SK-N-MC (cell line): ENCODE results near the gene SOCS2.

Experiments used
- EZH2 ChIP-seq: fragments of 200-600 bp; sonication (generic); IDR thresholded peaks from one replicate; pipeline ENCODE4 v1.6.1; 2017; ENCODE audit warnings: antibody characterized with exemption
- POLR2AphosphoS5 ChIP-seq: IDR thresholded peaks from 2 replicates; pipeline ENCODE4 v1.6.1; 2012; ENCODE audit warnings: mild to moderate bottlenecking, low read depth, low read length, borderline replicate concordance

DNA sequence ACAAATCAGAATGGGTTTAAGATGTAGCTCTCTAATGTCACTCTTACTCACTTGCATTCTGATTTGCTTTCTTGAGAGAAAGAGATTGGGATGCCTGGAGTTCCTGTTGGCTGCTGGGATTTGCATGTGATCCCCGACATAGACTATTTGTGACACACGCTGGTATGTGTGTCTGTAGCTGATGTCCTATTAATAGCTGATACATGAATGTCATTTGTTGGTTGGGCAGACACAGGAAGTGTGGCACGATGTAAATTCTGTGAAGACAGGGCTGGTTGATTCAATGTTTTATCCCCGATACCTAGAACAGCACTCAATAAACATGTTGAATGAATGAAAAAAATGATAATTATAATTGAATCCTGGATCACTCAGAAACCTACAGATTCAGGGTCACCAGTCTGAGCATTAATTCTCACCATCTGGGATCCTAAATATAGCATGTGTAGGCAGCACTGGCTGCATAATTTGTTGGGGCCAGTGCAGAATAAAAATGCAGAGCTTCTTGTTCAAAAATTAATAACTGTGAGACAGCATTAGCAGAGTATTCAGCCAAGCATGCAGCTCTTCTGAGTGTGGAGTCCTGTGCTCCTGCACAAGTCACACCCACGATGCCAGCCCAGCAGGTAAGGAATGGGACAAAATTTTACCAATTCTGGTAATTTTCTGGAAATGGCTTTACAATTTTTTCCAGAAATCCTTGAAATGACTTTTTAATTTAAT is 35.5 kb upstream of the SOCS2 start:
- no peak for TF ChIP-seq POLR2AphosphoS5
- no peak for TF ChIP-seq EZH2
